Suprapubic skin (tissue), 4 donors: Measurements from ENCODE around the gene IL1RAP. TPM values are rescaled to one million over a fixed set of nuclear protein-coding genes. Genes with fewer than 3 reads are reported as not detected.
"Not testable (repeated sequence)": the region's sequence is repeated elsewhere in the genome, so short reads cannot be mapped to it uniquely, and the experiment has no call there.

Source experiments
- DNase-seq, 2 donors: peaks; one replicate each; pipeline ENCODE4 v3.0.0-alpha.2; 2019; ENCODE audit warnings: low spot score in 2 of 2
- H3K27ac ChIP-seq: fragments of 200-600 bp; sonication (generic); one replicate; pipeline ENCODE4 v1.5.1; 2019
- H3K27me3 ChIP-seq: fragments of 200-600 bp; sonication (generic); one replicate; pipeline ENCODE4 v1.5.1; 2019
- H3K36me3 ChIP-seq: fragments of 200-600 bp; sonication (generic); one replicate; pipeline ENCODE4 v1.5.1; 2019
- H3K4me1 ChIP-seq: fragments of 200-600 bp; sonication (generic); one replicate; pipeline ENCODE4 v1.5.1; 2019
- H3K4me3 ChIP-seq: fragments of 200-600 bp; sonication (generic); one replicate; pipeline ENCODE4 v1.5.1; 2019; ENCODE audit warnings: mild to moderate bottlenecking
- H3K9me3 ChIP-seq: fragments of 200-600 bp; sonication (generic); one replicate; pipeline ENCODE4 v1.5.1; 2019
- EP300 ChIP-seq: sonication (generic); formaldehyde crosslinking; IDR thresholded peaks from one replicate; pipeline ENCODE4 v1.6.1; 2017; ENCODE audit warnings: antibody characterized with exemption
- POLR2A ChIP-seq, 2 donors: fragments of 450-650 bp; IDR thresholded peaks; one replicate each; pipeline ENCODE4 v1.6.1; 2017; ENCODE audit warnings: antibody characterized with exemption in 2 of 2, mild to moderate bottlenecking in 2 of 2, moderate library complexity in 2 of 2
- POLR2AphosphoS5 ChIP-seq, 3 donors: sonication (generic); formaldehyde crosslinking; IDR thresholded peaks; one replicate each; pipeline ENCODE4 v1.6.1; 2017; ENCODE audit warnings: antibody characterized with exemption in 3 of 3
- WGBS: methylation state at CpG from one replicate; pipeline ENCODE4 v1.1.5; 2018; 5-methylcytosine and 5-hydroxymethylcytosine counted together
- total RNA-seq, 4 donors: library from RNA; depleted of rRNA; stranded (reverse); fragments of >200 nt; gene quantifications; one replicate each; pipeline ENCODE4 v1.1.0, GENCODE V29; 2016
- TF ChIP-seq, protein P1 (sequence below), 2 donors: fragments of 200-600 bp in 1 of 2; fragments of 450-650 bp in 1 of 2; sonication (generic) in 1 of 2; IDR thresholded peaks; one replicate each; pipeline ENCODE4 v1.5.1; 2016 to 2019; ENCODE audit warnings: antibody characterized with exemption in 2 of 2, mild to moderate bottlenecking in 1 of 2, moderate library complexity in 1 of 2

IL1RAP gene, protein sequence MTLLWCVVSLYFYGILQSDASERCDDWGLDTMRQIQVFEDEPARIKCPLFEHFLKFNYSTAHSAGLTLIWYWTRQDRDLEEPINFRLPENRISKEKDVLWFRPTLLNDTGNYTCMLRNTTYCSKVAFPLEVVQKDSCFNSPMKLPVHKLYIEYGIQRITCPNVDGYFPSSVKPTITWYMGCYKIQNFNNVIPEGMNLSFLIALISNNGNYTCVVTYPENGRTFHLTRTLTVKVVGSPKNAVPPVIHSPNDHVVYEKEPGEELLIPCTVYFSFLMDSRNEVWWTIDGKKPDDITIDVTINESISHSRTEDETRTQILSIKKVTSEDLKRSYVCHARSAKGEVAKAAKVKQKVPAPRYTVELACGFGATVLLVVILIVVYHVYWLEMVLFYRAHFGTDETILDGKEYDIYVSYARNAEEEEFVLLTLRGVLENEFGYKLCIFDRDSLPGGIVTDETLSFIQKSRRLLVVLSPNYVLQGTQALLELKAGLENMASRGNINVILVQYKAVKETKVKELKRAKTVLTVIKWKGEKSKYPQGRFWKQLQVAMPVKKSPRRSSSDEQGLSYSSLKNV
- 10 to 100 TPM; 27.5 to 44.0 (median 29.5) TPM for total RNA-seq

DNA sequence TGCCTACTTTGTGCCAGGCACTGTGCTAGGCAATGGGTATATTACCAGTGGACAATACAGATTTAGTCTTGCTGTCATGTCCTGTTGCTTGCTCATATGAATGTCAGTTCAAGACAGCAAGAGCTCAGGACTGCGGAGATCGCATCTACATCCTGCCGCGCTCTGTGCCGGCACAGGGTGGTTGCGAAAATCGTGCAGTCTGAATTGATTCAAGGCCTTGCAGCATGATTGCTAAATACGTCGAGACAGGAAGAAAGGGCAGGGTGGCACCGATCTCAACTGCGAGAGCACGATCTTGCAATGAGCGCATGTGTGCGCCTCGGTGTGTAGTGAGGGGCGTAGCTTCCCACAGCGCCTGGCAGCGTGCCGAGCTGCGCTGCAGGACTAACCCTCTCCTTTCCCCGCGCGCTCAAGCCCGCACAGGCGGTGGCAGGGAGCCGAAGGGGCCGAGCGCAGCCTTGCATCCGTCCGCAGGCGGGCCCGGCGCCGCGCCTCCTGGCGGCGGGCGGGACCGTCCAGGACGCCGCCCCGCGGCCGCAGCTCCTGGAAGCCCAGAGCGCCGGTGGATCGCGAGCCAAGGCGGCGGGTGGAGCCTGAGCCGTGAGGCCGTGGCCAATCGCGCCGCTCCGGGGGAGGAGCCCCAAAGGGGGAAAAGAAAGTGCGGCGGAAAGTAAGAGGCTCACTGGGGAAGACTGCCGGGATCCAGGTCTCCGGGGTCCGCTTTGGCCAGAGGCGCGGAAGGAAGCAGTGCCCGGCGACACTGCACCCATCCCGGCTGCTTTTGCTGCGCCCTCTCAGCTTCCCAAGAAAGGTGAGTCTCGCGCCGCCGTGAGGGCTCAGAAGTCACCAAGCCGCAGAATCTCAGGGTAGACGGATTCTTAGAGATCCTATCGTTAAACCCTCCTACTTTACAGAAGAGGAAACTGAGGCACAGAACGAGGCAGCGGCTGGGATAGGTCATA, at the start of gene IL1RAP:
IL1RAP (plus strand) TSS at position 677 of the 962 bp plus-strand sequence. CDS start 50,205 bp downstream, outside the sequence.
- WGBS = under 1% methylated on average over 30 of the region's 76 CpGs
- Histone ChIP-seq H3K36me3 (no peaks in the 10 kb centered on the region), H3K27me3 (no peaks in the 10 kb centered on the region), H3K4me1 (peaks cover 36% of the 10 kb centered on the region), H3K4me3 (peak within 1 kb of the TSS; percentile 84), H3K27ac (peak within 1 kb of the TSS; percentile 82), H3K9me3 (no peaks in the 10 kb centered on the region)
- peak; percentile 92 to 95 for DNase-seq
- no peak for TF ChIP-seq EP300
- peak in 1 of 2 donors; percentile 70 for TF ChIP-seq POLR2A (IDR thresholded peaks at IDR 0.05)
- TF ChIP-seq, protein P1, sequence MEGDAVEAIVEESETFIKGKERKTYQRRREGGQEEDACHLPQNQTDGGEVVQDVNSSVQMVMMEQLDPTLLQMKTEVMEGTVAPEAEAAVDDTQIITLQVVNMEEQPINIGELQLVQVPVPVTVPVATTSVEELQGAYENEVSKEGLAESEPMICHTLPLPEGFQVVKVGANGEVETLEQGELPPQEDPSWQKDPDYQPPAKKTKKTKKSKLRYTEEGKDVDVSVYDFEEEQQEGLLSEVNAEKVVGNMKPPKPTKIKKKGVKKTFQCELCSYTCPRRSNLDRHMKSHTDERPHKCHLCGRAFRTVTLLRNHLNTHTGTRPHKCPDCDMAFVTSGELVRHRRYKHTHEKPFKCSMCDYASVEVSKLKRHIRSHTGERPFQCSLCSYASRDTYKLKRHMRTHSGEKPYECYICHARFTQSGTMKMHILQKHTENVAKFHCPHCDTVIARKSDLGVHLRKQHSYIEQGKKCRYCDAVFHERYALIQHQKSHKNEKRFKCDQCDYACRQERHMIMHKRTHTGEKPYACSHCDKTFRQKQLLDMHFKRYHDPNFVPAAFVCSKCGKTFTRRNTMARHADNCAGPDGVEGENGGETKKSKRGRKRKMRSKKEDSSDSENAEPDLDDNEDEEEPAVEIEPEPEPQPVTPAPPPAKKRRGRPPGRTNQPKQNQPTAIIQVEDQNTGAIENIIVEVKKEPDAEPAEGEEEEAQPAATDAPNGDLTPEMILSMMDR (IDR thresholded peaks at IDR 0.05) = peak; percentile 62 to 94
- peak in 2 of 3 donors; percentile 65 to 88 for TF ChIP-seq POLR2AphosphoS5 (IDR thresholded peaks at IDR 0.05)

DNA sequence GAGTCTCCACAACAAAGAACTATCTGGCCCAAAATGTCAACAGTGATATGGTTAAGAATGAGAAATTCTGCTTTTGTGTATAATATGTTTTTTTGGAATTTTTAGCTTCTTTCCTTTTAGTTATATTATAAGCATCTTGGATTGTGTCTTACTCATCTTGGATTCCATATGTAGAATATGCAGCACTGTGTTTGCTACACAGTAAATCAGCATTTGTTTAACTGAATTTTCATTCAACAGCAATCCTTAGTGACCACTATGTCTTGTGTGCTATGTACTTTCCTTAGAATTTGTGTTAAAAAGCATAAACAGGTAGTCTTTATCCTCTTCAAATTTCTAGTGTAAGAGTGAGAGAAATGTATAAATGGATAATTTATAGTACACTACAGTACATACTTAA, 46.0 kb upstream of the IL1RAP start:
- H3K4me1 ChIP-seq = no peaks in the 10 kb centered on the region
- DNase-seq = no peak
- TF ChIP-seq POLR2AphosphoS5 (IDR thresholded peaks at IDR 0.05) (no peak), EP300 (no peak), POLR2A (IDR thresholded peaks at IDR 0.05) (no peak)
- TF ChIP-seq, protein P1 (IDR thresholded peaks at IDR 0.05) = no peak
- no peak overlapping the region for H3K27ac ChIP-seq
- H3K9me3 ChIP-seq = no peaks in the 10 kb centered on the region
- H3K27me3 ChIP-seq = no peaks in the 10 kb centered on the region
- H3K4me3 ChIP-seq = no peak overlapping the region
- no peaks in the 10 kb centered on the region for H3K36me3 ChIP-seq

DNA sequence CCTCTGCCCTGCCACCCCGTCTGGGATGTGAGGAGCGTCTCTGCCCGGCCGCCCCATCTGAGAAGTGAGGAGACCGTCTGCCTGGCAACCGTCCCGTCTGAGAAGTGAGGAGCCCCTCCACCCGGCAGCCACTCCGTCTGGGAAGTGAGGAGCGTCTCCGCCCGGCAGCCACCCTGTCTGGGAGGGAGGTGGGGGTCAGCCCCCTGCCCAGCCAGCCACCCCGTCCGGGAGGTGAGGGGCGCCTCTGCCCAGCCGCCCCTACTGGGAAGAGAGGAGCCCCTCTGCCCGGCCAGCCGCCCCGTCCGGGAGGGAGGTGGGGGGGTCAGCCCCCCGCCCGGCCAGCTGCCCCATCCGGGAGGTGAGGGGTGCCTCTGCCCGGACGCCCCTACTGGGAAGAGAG, 40.6 kb upstream of the IL1RAP start:
- 90% methylated on average over 7 of the region's 25 CpGs for WGBS
- not testable (repeated sequence) for H3K27me3 ChIP-seq, H3K4me3 ChIP-seq, H3K4me1 ChIP-seq, H3K36me3 ChIP-seq, H3K27ac ChIP-seq, DNase-seq, H3K9me3 ChIP-seq

DNA sequence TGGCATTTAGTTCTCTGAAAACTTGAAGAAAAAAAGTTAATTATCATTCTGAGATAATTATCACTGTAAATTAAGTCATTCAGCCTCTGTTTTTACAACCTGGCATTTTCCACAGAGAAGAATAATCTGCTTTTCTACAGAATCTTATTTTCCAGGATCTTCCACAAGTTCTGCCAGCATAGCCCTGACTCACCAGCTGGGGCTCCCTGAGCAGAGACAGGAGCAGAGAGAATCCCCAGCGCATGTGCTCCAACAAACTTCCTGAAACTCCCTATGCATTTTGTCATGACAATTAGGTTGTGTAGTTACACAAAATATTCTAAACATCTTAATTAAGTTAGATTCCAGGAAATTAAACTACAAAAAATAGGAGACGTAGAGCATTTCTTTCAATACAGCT, 32.1 kb upstream of the IL1RAP start:
- Histone ChIP-seq H3K27ac (no peak overlapping the region), H3K27me3 (no peaks in the 10 kb centered on the region), H3K4me1 (no peaks in the 10 kb centered on the region), H3K4me3 (no peak overlapping the region), H3K9me3 (no peaks in the 10 kb centered on the region), H3K36me3 (no peaks in the 10 kb centered on the region)
- no peak for TF ChIP-seq POLR2AphosphoS5 (IDR thresholded peaks at IDR 0.05)
- TF ChIP-seq EP300 = no peak
- TF ChIP-seq, protein P1 (IDR thresholded peaks at IDR 0.05) = no peak
- TF ChIP-seq POLR2A (IDR thresholded peaks at IDR 0.05) = no peak
- 80% methylated on average over 2 of the region's 2 CpGs for WGBS
- no peak for DNase-seq

DNA sequence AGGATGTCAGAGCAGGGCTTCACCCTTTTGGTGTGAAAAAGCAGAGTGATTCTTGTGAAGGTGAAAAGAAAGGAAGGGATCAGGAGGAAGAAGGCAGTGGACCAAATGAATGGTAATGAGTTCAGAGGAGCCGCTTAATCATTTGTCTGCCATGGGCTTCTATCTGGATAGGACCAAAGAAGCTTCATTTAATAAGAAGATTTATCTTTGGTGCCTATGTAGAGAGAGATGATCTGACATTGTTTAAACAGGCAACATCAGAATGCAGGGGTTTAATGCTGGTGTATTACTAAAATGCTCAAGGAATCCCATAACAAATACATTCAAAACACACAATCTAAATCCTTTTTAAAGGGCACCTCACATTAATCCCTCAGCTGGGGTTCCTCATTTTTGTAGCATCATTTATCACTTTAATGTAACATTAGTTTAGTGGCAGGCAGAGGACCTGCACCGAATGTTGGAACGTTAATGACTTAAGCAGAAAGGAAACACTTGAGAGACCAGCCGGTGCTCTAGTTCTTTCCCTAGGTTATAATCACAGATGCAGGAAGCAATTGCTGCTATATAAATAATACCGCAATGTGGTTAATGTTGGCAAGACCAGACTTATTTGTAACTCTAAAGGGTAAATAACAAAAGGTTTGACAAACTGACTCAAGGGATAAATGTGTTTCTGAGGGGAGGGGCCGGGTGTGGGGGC, 27.9 kb upstream of the IL1RAP start:
- no peak for DNase-seq
- no peaks in the 10 kb centered on the region for H3K9me3 ChIP-seq
- no peaks in the 10 kb centered on the region for H3K27me3 ChIP-seq
- H3K27ac ChIP-seq = no peak overlapping the region
- H3K4me1 ChIP-seq = no peaks in the 10 kb centered on the region
- no peak for TF ChIP-seq POLR2AphosphoS5 (IDR thresholded peaks at IDR 0.05)
- TF ChIP-seq POLR2A (IDR thresholded peaks at IDR 0.05) = no peak
- TF ChIP-seq, protein P1 (IDR thresholded peaks at IDR 0.05) = no peak
- no peak for TF ChIP-seq EP300
- WGBS = 41% methylated on average over 6 of the region's 6 CpGs
- no peaks in the 10 kb centered on the region for H3K36me3 ChIP-seq
- H3K4me3 ChIP-seq = no peak overlapping the region
